H9 (cell line): ENCODE data around the gene VWA8. TPM values are rescaled to one million over a fixed set of nuclear protein-coding genes. Genes with fewer than 3 reads are reported as not detected.

Source experiments
- DNase-seq: peaks from one replicate; pipeline ENCODE4 v3.0.0-alpha.2; 2017
- H2AFZ ChIP-seq: one replicate; pipeline ENCODE4 v1.6.1; 2013; ENCODE audit warnings: mild to moderate bottlenecking, low read length, control low read depth, moderate library complexity
- H2AK5ac ChIP-seq: 2 replicates; pipeline ENCODE4 v1.6.1; 2013; ENCODE audit warnings: low read length, control low read depth, mixed read lengths; ENCODE audit not compliant: insufficient read length
- H2BK120ac ChIP-seq: one replicate; pipeline ENCODE4 v1.6.1; 2013; ENCODE audit warnings: low read depth, mild to moderate bottlenecking, low read length, control low read depth, inconsistent platforms; ENCODE audit not compliant: poor library complexity, severe bottlenecking
- H2BK12ac ChIP-seq: 2 replicates; pipeline ENCODE4 v1.6.1; 2013; ENCODE audit warnings: low read length, control low read depth, mixed read lengths, low read depth; ENCODE audit not compliant: insufficient read length
- H2BK15ac ChIP-seq: 2 replicates; pipeline ENCODE4 v1.6.1; 2013; ENCODE audit warnings: low read depth, low read length, control low read depth
- H2BK20ac ChIP-seq: one replicate; pipeline ENCODE4 v1.6.1; 2013; ENCODE audit warnings: low read depth, mild to moderate bottlenecking, low read length, control low read depth, inconsistent platforms; ENCODE audit not compliant: poor library complexity, severe bottlenecking
- H2BK5ac ChIP-seq: 2 replicates; pipeline ENCODE4 v1.6.1; 2013; ENCODE audit warnings: low read length, control low read depth, mixed read lengths; ENCODE audit not compliant: insufficient read length
- H3K14ac ChIP-seq: 2 replicates; pipeline ENCODE4 v1.6.1; 2013; ENCODE audit warnings: low read length, control low read depth; ENCODE audit not compliant: insufficient read depth
- H3K18ac ChIP-seq: 2 replicates; pipeline ENCODE4 v1.6.1; 2013; ENCODE audit warnings: low read depth, mild to moderate bottlenecking, mixed read lengths, low read length, control low read depth; ENCODE audit not compliant: insufficient read length
- H3K23ac ChIP-seq: 2 replicates; pipeline ENCODE4 v1.6.1; 2013; ENCODE audit warnings: low read length, control low read depth, mixed read lengths, low read depth; ENCODE audit not compliant: insufficient read length
- H3K23me2 ChIP-seq: 2 replicates; pipeline ENCODE4 v1.6.1; 2013; ENCODE audit warnings: low read depth, mild to moderate bottlenecking, mixed read lengths, low read length, control low read depth; ENCODE audit not compliant: insufficient read length, poor library complexity, severe bottlenecking
- H3K27ac ChIP-seq: 2 replicates; pipeline ENCODE4 v1.5.1; 2013; ENCODE audit warnings: low read length, control low read depth, mixed read lengths, low read depth; ENCODE audit not compliant: insufficient read length
- H3K27me3 ChIP-seq: 2 replicates; pipeline ENCODE4 v1.6.1; 2013; ENCODE audit warnings: low read length, control low read depth, inconsistent platforms; ENCODE audit not compliant: insufficient read depth
- H3K4ac ChIP-seq: 2 replicates; pipeline ENCODE4 v1.6.1; 2013; ENCODE audit warnings: low read depth, mild to moderate bottlenecking, control low read depth, inconsistent platforms, low read length, moderate library complexity
- H3K4me1 ChIP-seq: 2 replicates; pipeline ENCODE4 v1.6.1; 2013; ENCODE audit warnings: low read length, control low read depth, inconsistent platforms; ENCODE audit not compliant: insufficient read depth
- H3K4me2 ChIP-seq: 2 replicates; pipeline ENCODE4 v1.6.1; 2013; ENCODE audit warnings: low read length, control low read depth, mixed read lengths; ENCODE audit not compliant: insufficient read length, insufficient read depth
- H3K56ac ChIP-seq: 2 replicates; pipeline ENCODE4 v1.6.1; 2013; ENCODE audit warnings: low read depth, mild to moderate bottlenecking, mixed read lengths, low read length, control low read depth; ENCODE audit not compliant: insufficient read length
- H3K79me1 ChIP-seq: 2 replicates; pipeline ENCODE4 v1.6.1; 2013; ENCODE audit warnings: low read depth, mild to moderate bottlenecking, moderate library complexity, low read length, control low read depth, inconsistent platforms; ENCODE audit not compliant: insufficient read depth, poor library complexity, severe bottlenecking
- H3K79me2 ChIP-seq: 2 replicates; pipeline ENCODE4 v1.6.1; 2013; ENCODE audit warnings: low read length, control low read depth, inconsistent platforms; ENCODE audit not compliant: insufficient read depth
- H3K9ac ChIP-seq: 2 replicates; pipeline ENCODE4 v1.6.1; 2013; ENCODE audit warnings: low read length, control low read depth, mixed read lengths; ENCODE audit not compliant: insufficient read length; ENCODE audit errors: extremely low read depth
- H3K9me3 ChIP-seq: one replicate; pipeline ENCODE4 v1.6.1; 2013; ENCODE audit warnings: low read depth, low read length, inconsistent platforms; ENCODE audit not compliant: control insufficient read depth
- H3T11ph ChIP-seq: one replicate; pipeline ENCODE4 v1.6.1; 2013; ENCODE audit warnings: mild to moderate bottlenecking, low read length, control low read depth, inconsistent platforms
- H4K20me1 ChIP-seq: one replicate; pipeline ENCODE4 v1.6.1; 2013; ENCODE audit not compliant: control insufficient read depth, insufficient read length, insufficient read depth
- H4K5ac ChIP-seq: 2 replicates; pipeline ENCODE4 v1.6.1; 2013; ENCODE audit warnings: low read depth, mild to moderate bottlenecking, mixed read lengths, low read length, control low read depth; ENCODE audit not compliant: insufficient read length
- H4K8ac ChIP-seq: replicated peaks from 2 replicates; pipeline ENCODE4 v1.6.1; 2013; ENCODE audit warnings: low read length, control low read depth, mixed read lengths, low read depth; ENCODE audit not compliant: insufficient read length
- H4K91ac ChIP-seq: 2 replicates; pipeline ENCODE4 v1.6.1; 2013; ENCODE audit warnings: low read depth, mild to moderate bottlenecking, moderate library complexity, mixed read lengths, low read length, control low read depth; ENCODE audit not compliant: insufficient read length
- H3K27ac Mint-ChIP-seq, 3 experiments: 2 replicates in 2 of 3; 3 replicates in 1 of 3; pipeline ENCODE4 v1.8.0; 2020 to 2021; ENCODE audit warnings: mixed read lengths in 3 of 3, mild to moderate bottlenecking in 1 of 3, moderate library complexity in 1 of 3
- H3K27me3 Mint-ChIP-seq: 2 replicates; pipeline ENCODE4 v1.8.0; 2021; ENCODE audit warnings: low read depth, mild to moderate bottlenecking, moderate library complexity, mixed read lengths
- H3K36me3 Mint-ChIP-seq, 3 experiments: 2 replicates in 2 of 3; 3 replicates in 1 of 3; pipeline ENCODE4 v1.8.0; 2020 to 2021; ENCODE audit warnings: low read depth in 3 of 3, mixed read lengths in 3 of 3; ENCODE audit not compliant: insufficient read depth in 1 of 3
- H3K4me1 Mint-ChIP-seq, 2 experiments: 2 replicates each; pipeline ENCODE4 v1.8.0; 2020; ENCODE audit warnings: mixed read lengths in 2 of 2
- H3K4me3 Mint-ChIP-seq, 2 experiments: 2 replicates in 1 of 2; 3 replicates in 1 of 2; pipeline ENCODE4 v1.8.0; 2020 to 2021; ENCODE audit warnings: mild to moderate bottlenecking in 2 of 2, mixed read lengths in 2 of 2, moderate library complexity in 1 of 2
- H3K9me3 Mint-ChIP-seq, 2 experiments: 2 replicates in 1 of 2; 3 replicates in 1 of 2; pipeline ENCODE4 v1.8.0; 2020; ENCODE audit warnings: mild to moderate bottlenecking in 2 of 2, mixed read lengths in 2 of 2, moderate library complexity in 1 of 2
- CTCF ChIP-seq: fragments of 200-600 bp; sonication (generic); conservative IDR thresholded peaks from 3 replicates; pipeline ENCODE4 v1.8.0; 2021; ENCODE audit warnings: antibody characterized with exemption, mild to moderate bottlenecking
- WGBS: extraction: QIAGEN DNeasy Blood & Tissue Kit; methylation state at CpG from one replicate; pipeline ENCODE4 v1.1.7; 2013; ENCODE audit warnings: missing lambda C conversion rate, low lambda C conversion rate, mixed read lengths; ENCODE audit not compliant: insufficient read length; ENCODE audit errors: extremely low coverage; 5-methylcytosine and 5-hydroxymethylcytosine counted together
- total RNA-seq: library from RNA; stranded (reverse); gene quantifications from 2 replicates; pipeline ENCODE4 v1.2.1, GENCODE V29; 2021

The VWA8 gene
- total RNA-seq, 1 experiment from 2014 or later = 17.4 TPM

- no peak overlapping the region for H3K27ac Mint-ChIP-seq
- TF ChIP-seq CTCF = no peak
- H3K36me3 Mint-ChIP-seq = no peaks in the 10 kb centered on the region
- H3K4me1 ChIP-seq = no peaks in the 10 kb centered on the region
- no peak overlapping the region for H3K4me2 ChIP-seq
- H3T11ph ChIP-seq = no peak overlapping the region
- no peak overlapping the region for H3K4me3 Mint-ChIP-seq
- no peaks in the 10 kb centered on the region for H3K27me3 ChIP-seq
- H2BK5ac ChIP-seq = no peak overlapping the region
- H3K23ac ChIP-seq = no peak overlapping the region
- H3K18ac ChIP-seq = no peak overlapping the region
- H4K20me1 ChIP-seq = no peaks in the 10 kb centered on the region
- H3K79me1 ChIP-seq = no peaks in the 10 kb centered on the region
- no peak overlapping the region for H2BK12ac ChIP-seq
- no peak overlapping the region for H3K56ac ChIP-seq
- H4K5ac ChIP-seq = no peak overlapping the region
- no peaks in the 10 kb centered on the region for H3K9me3 Mint-ChIP-seq
- H4K8ac ChIP-seq = no peak overlapping the region
- no peak overlapping the region for H3K4ac ChIP-seq
- H3K27ac ChIP-seq = no peak overlapping the region
- no peak for DNase-seq
- no peak overlapping the region for H2AK5ac ChIP-seq
- peaks cover 6 to 7% of the 10 kb centered on the region in 2 experiments; a peak in 2 of 4 replicates for H3K4me1 Mint-ChIP-seq
- no peaks in the 10 kb centered on the region for H3K27me3 Mint-ChIP-seq
- H2BK15ac ChIP-seq = no peak overlapping the region
- no peaks in the 10 kb centered on the region for H3K9me3 ChIP-seq
- H3K79me2 ChIP-seq = no peaks in the 10 kb centered on the region
- no peak overlapping the region for H2BK120ac ChIP-seq
- no peak overlapping the region for H2AFZ ChIP-seq
- H4K91ac ChIP-seq = no peak overlapping the region
- H3K14ac ChIP-seq = no peak overlapping the region
- no peak overlapping the region for H3K9ac ChIP-seq
- no peak overlapping the region for H2BK20ac ChIP-seq
- H3K23me2 ChIP-seq = no peaks in the 10 kb centered on the region
- WGBS = no CpG with 5 or more reads among the region's 6 CpGs
Observed at GRCh38 chr13:41785402-41786172, 175.3 kb downstream of the VWA8 start.
